ENCODE results near the gene CORIN.

CORIN gene

DNA sequence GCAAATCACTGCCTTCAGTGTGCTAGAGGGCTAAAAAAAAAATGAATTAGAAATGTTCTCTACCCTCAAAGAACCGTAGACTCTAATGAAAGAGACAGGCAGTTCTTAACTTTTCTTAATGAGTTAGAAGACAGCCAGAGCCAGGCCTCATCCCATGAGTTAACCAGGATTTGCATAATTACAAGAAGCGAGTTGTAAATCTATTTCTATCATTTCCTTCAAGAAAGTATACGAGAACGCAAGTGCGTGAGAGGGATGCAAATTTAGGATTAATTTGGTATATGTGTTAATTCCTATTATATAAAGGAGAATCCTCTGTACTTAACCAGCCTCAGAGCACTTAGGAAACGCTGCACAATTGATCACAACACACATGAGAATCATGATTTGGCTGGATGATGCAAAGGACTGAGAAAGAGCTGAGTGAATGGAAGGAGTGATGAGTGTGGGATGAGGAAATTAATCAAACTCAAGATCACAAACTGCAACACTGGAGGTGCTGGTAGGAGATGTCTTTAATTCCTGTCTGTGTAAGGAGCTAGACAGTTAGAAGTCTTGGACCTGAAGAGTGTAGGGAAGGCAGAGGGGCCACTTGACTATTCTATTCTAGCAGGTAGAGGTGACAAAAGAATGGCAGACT lies 195.6 kb downstream of the CORIN start:
- H3K4me2 ChIP-seq (ENCODE audit: low read depth, low read length, poor library complexity, severe bottlenecking): no peak overlapping the region
- no peaks in the 10 kb centered on the region for H4K20me1 ChIP-seq (ENCODE audit: low read depth, low read length)
- no peak overlapping the region for H3K9ac ChIP-seq (ENCODE audit: low read length)
- H3K4me3 ChIP-seq (ENCODE audit: insufficient read depth, low read length, poor library complexity, severe bottlenecking): no peak overlapping the region
- no peaks in the 10 kb centered on the region for H3K79me2 ChIP-seq (ENCODE audit: insufficient read depth, low read length)
- H2AFZ ChIP-seq (ENCODE audit: low read depth, low read length, severe bottlenecking): no peak overlapping the region
- no peaks in the 10 kb centered on the region for H3K36me3 ChIP-seq (ENCODE audit: low read length)
- TF ChIP-seq CTCF (IDR thresholded peaks at IDR 0.05; ENCODE audit: insufficient read depth, low read length, poor library complexity, severe bottlenecking) (no peak), EZH2phosphoT487 (conservative IDR thresholded peaks at IDR 0.05; ENCODE audit: low read length) (no peak)
- H3F3A ChIP-seq (ENCODE audit: insufficient read depth): no peaks in the 10 kb centered on the region
- no peak overlapping the region for H3K27ac ChIP-seq (ENCODE audit: low read depth, low read length)
- no peaks in the 10 kb centered on the region for H3K27me3 ChIP-seq (ENCODE audit: low read length)
- no peaks in the 10 kb centered on the region for H3K9me3 ChIP-seq (ENCODE audit: insufficient read depth, low read length)
- no peaks in the 10 kb centered on the region for H3K9me2 ChIP-seq (replicated peaks; ENCODE audit: insufficient read depth, low read length)

GRCh38 chr4:47641755-47642154 lies 196.1 kb downstream of the CORIN start:
- no peaks in the 10 kb centered on the region for H3F3A ChIP-seq (ENCODE audit: insufficient read depth)
- no peak overlapping the region for H2AFZ ChIP-seq (ENCODE audit: low read depth, low read length, severe bottlenecking)
- no peaks in the 10 kb centered on the region for H3K9me2 ChIP-seq (replicated peaks; ENCODE audit: insufficient read depth, low read length)
- no peak overlapping the region for H3K9ac ChIP-seq (ENCODE audit: low read length)
- H3K27me3 ChIP-seq (ENCODE audit: low read length): no peaks in the 10 kb centered on the region
- H3K36me3 ChIP-seq (ENCODE audit: low read length): no peaks in the 10 kb centered on the region
- H3K9me3 ChIP-seq (ENCODE audit: insufficient read depth, low read length): no peaks in the 10 kb centered on the region
- H4K20me1 ChIP-seq (ENCODE audit: low read depth, low read length): no peaks in the 10 kb centered on the region
- TF ChIP-seq CTCF (IDR thresholded peaks at IDR 0.05; ENCODE audit: insufficient read depth, low read length, poor library complexity, severe bottlenecking): no peak
- no peak for TF ChIP-seq EZH2phosphoT487 (conservative IDR thresholded peaks at IDR 0.05; ENCODE audit: low read length)
- no peak overlapping the region for H3K4me2 ChIP-seq (ENCODE audit: low read depth, low read length, poor library complexity, severe bottlenecking)
- H3K79me2 ChIP-seq (ENCODE audit: insufficient read depth, low read length): no peaks in the 10 kb centered on the region
- H3K27ac ChIP-seq (ENCODE audit: low read depth, low read length): no peak overlapping the region
- no peak overlapping the region for H3K4me3 ChIP-seq (ENCODE audit: insufficient read depth, low read length, poor library complexity, severe bottlenecking)

DNA sequence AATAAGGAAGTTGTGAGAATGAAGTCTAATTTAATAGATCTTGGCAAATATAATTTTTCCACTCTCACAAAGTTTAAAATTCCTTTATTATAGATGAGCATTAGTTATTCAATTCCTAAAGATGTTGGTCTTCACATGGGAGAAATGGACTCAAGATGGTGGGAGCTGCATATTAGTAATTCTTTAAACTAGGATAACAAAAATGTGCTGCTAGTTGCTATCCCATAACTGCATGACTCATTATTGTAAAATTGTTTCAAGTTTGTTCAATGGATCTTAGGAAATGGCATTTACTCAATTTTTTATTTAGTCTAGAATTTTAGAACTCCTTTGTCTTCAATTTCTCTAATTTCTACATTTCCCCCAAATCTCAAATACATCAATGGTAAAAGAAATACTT lies 197.0 kb downstream of the CORIN start:
- H3K27me3 ChIP-seq (ENCODE audit: low read length): no peaks in the 10 kb centered on the region
- no peak overlapping the region for H3K4me2 ChIP-seq (ENCODE audit: low read depth, low read length, poor library complexity, severe bottlenecking)
- TF ChIP-seq EZH2phosphoT487 (conservative IDR thresholded peaks at IDR 0.05; ENCODE audit: low read length) (no peak), CTCF (IDR thresholded peaks at IDR 0.05; ENCODE audit: insufficient read depth, low read length, poor library complexity, severe bottlenecking) (no peak)
- no peak overlapping the region for H2AFZ ChIP-seq (ENCODE audit: low read depth, low read length, severe bottlenecking)
- no peaks in the 10 kb centered on the region for H4K20me1 ChIP-seq (ENCODE audit: low read depth, low read length)
- no peaks in the 10 kb centered on the region for H3K9me3 ChIP-seq (ENCODE audit: insufficient read depth, low read length)
- H3K79me2 ChIP-seq (ENCODE audit: insufficient read depth, low read length): no peaks in the 10 kb centered on the region
- H3K36me3 ChIP-seq (ENCODE audit: low read length): no peaks in the 10 kb centered on the region
- no peaks in the 10 kb centered on the region for H3F3A ChIP-seq (ENCODE audit: insufficient read depth)
- no peaks in the 10 kb centered on the region for H3K9me2 ChIP-seq (replicated peaks; ENCODE audit: insufficient read depth, low read length)
- H3K27ac ChIP-seq (ENCODE audit: low read depth, low read length): no peak overlapping the region
- H3K9ac ChIP-seq (ENCODE audit: low read length): no peak overlapping the region
- no peak overlapping the region for H3K4me3 ChIP-seq (ENCODE audit: insufficient read depth, low read length, poor library complexity, severe bottlenecking)
